ENCODE measurements around the gene NAGK. TPM values are rescaled to one million over a fixed set of nuclear protein-coding genes. Genes with fewer than 3 reads are reported as not detected.
"Not testable (repeated sequence)": the region's sequence is repeated elsewhere in the genome, so short reads cannot be mapped to it uniquely, and the experiment has no call there.

NAGK gene
- total RNA-seq, 2 experiments from 2014 or later: 33.6 to 38.7 TPM

DNA sequence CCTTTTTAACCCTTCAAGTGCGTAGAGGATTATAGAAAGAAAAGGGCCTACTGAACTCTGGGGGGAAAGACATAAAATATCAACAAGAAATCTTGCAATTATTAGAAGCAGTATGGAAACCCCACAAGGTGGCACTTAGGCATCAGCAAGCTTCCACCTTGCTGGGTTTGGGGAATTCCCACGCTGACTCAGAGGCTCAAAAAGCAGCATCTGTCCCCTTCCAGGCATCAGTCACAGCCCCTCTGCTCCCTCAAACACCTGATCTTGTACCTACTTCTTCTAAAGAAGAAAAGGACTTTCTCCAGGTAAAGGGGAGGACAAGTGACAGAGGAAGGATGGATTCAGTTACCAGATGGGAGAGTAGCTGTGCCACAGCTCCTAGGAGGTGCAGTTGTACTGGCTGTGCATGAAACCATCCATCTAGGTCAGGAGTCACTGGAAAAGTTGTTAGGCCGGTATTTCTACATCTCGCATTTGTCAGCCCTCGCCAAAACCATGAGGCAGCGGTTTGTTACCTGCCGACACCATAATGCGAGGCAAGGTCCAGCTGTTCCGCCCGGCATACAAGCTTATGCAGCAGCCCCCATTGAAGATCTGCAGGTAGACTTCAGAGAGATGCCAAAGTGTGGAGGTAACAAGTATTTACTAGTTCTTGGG is 18.6 kb upstream of the NAGK start:
- ChIA-PET POLR2A (interaction anchor here (1.2 to 1.7 kb wide), 2 partner anchors 19 to 81 kb away, joined by 5 to 6 read pairs; partner anchors contain the start of genes MCEE, MPHOSPH10 and NAGK), CTCF (interaction anchor here (1.0 to 2.7 kb wide), 9 partner anchors 18 to 461 kb away, joined by 3 to 9 read pairs (median 5); no protein-coding TSS in a partner anchor)
- H3K4me1 Mint-ChIP-seq (ENCODE audit: low read depth): peaks cover 10% of the 10 kb centered on the region
- intact Hi-C loops (cut with micrococcal nuclease); H3K27me3 Mint-ChIP-seq; H3K4me3 Mint-ChIP-seq; H3K36me3 Mint-ChIP-seq (ENCODE audit: low read depth); H3K27ac Mint-ChIP-seq; H3K9me3 Mint-ChIP-seq: not testable (repeated sequence)
- TF ChIP-seq, protein P1, sequence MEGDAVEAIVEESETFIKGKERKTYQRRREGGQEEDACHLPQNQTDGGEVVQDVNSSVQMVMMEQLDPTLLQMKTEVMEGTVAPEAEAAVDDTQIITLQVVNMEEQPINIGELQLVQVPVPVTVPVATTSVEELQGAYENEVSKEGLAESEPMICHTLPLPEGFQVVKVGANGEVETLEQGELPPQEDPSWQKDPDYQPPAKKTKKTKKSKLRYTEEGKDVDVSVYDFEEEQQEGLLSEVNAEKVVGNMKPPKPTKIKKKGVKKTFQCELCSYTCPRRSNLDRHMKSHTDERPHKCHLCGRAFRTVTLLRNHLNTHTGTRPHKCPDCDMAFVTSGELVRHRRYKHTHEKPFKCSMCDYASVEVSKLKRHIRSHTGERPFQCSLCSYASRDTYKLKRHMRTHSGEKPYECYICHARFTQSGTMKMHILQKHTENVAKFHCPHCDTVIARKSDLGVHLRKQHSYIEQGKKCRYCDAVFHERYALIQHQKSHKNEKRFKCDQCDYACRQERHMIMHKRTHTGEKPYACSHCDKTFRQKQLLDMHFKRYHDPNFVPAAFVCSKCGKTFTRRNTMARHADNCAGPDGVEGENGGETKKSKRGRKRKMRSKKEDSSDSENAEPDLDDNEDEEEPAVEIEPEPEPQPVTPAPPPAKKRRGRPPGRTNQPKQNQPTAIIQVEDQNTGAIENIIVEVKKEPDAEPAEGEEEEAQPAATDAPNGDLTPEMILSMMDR (IDR thresholded peaks at IDR 0.05): peak; percentile 53
- ATAC-seq (peak; percentile 89), DNase-seq (peak; percentile 82)

DNA sequence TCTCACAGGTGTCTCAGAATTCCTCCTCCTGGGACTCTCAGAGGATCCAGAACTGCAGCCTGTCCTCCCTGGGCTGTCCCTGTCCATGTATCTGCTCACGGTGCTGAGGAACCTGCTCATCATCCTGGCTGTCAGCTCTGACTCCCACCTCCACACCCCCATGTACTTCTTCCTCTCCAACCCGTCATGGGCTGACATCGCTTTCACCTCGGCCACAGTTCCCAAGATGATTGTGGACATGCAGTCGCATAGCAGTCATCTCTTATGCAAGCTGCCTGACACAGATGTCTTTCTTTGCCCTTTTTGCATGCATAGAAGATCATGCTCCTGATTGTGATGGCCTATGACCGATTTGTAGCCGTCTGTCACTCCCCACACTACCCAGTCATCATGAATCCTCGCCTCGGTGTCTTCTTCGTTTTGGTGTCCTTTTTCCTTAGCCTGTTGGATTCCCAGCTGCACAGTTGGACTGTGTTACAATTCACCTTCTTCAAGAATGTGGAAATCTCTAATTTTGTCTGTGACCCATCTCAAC is 13.2 kb upstream of the NAGK start:
- H3K4me1 Mint-ChIP-seq (ENCODE audit: low read depth); CTCF ChIA-PET; ATAC-seq; H3K27ac Mint-ChIP-seq; H3K9me3 Mint-ChIP-seq; intact Hi-C loops (cut with micrococcal nuclease); H3K27me3 Mint-ChIP-seq; H3K4me3 Mint-ChIP-seq; DNase-seq; H3K36me3 Mint-ChIP-seq (ENCODE audit: low read depth); POLR2A ChIA-PET: not testable (repeated sequence)

DNA sequence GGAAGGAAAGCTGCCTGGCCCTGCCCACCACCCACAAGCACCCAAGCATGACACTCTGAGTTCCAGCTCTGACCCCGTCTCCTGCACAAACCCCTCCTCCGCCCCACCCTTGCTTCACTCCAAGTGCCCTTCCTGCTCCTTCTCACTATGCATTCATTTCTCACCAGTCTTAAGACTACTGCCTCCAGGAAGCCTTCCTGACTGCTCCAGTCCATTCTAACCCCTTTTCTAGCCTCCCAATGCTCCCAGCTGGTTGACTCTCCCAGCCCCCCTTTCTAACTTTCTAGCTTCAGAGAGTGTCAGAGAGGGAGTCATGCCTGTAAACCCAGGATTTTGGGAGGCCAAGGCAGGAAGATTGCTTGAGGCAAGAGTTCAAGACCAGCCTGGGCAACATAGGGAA is 8.2 kb upstream of the NAGK start:
- no peaks in the 10 kb centered on the region for H3K36me3 Mint-ChIP-seq (ENCODE audit: low read depth)
- ChIA-PET CTCF (interaction anchor here (0.6 to 1.1 kb wide), 2 partner anchors 11 to 41 kb away, joined by 3 read pairs; no protein-coding TSS in a partner anchor), POLR2A (no interaction called here)
- ATAC-seq (no peak), DNase-seq (no peak)
- H3K4me3 Mint-ChIP-seq: no peak overlapping the region
- H3K4me1 Mint-ChIP-seq (ENCODE audit: low read depth): no peaks in the 10 kb centered on the region
- no peak overlapping the region for H3K27ac Mint-ChIP-seq
- H3K9me3 Mint-ChIP-seq: no peaks in the 10 kb centered on the region
- H3K27me3 Mint-ChIP-seq: no peaks in the 10 kb centered on the region
- TF ChIP-seq, protein P1 (IDR thresholded peaks at IDR 0.05): no peak
- intact Hi-C loops (cut with micrococcal nuclease): no loop called here

DNA sequence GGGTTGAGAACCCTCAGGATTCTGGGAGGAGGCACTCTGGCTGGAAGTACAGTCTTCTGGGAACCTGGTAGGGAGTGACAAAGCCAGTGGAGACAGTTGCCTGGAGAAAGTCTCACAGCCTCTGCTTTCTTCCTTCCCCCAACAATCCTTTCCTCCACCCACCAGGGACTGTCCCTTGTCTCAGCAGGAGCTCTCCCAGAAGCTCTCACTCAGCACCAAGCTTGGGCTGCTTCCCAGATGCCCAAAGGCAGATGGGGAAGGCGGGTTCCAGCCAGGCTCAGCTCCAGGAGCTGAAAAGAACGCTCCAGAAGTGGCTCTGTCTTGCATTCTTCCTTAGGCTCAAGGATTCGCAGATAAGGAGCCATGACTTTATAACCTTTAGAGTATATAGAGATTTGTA is 7.6 kb upstream of the NAGK start:
- Mint-ChIP-seq H3K9me3 (no peaks in the 10 kb centered on the region), H3K4me3 (no peak overlapping the region), H3K36me3 (ENCODE audit: low read depth) (no peaks in the 10 kb centered on the region), H3K4me1 (ENCODE audit: low read depth) (no peaks in the 10 kb centered on the region), H3K27ac (no peak overlapping the region), H3K27me3 (no peaks in the 10 kb centered on the region)
- TF ChIP-seq, protein P1 (IDR thresholded peaks at IDR 0.05): no peak
- POLR2A ChIA-PET: no interaction called here
- intact Hi-C loops (cut with micrococcal nuclease): no loop called here
- ATAC-seq (no peak), DNase-seq (no peak)
- CTCF ChIA-PET: interaction anchor here (0.6 kb wide), 1 partner anchor 10 kb away, joined by 3 read pairs; no protein-coding TSS in a partner anchor

DNA sequence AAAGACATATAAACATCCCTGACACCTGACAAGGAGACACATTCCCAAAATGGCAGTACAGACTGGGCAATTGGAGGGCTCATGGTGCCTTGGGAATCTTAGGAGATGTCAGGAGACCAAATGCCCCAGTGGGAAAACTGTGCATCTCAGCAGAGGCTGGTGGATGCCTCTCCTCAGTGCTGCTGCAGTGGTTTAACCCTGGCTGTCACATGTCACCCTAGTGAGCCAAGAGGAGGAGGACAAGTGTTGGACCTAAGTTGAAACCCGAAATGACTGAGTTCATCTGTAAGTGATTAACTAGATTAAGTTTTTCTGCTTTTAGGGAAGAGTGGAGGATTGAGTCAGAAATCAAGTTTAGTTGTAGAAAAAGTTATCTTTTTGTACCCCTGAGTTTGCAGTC is 5.2 kb upstream of the NAGK start:
- H3K9me3 Mint-ChIP-seq: no peaks in the 10 kb centered on the region
- ChIA-PET POLR2A (no interaction called here), CTCF (interaction anchor here (1.1 kb wide), 1 partner anchor 38 kb away, joined by 3 read pairs; no protein-coding TSS in a partner anchor)
- ATAC-seq: no peak
- H3K27me3 Mint-ChIP-seq: no peaks in the 10 kb centered on the region
- H3K4me3 Mint-ChIP-seq: no peak overlapping the region
- H3K36me3 Mint-ChIP-seq (ENCODE audit: low read depth): no peaks in the 10 kb centered on the region
- TF ChIP-seq, protein P1 (IDR thresholded peaks at IDR 0.05): no peak
- no peak for DNase-seq
- H3K27ac Mint-ChIP-seq: no peak overlapping the region
- intact Hi-C loops (cut with micrococcal nuclease): no loop called here
- H3K4me1 Mint-ChIP-seq (ENCODE audit: low read depth): peaks cover 6% of the 10 kb centered on the region
